GM18870 (cell line): ENCODE results near the gene E2F2.
"Not testable (repeated sequence)": the region's sequence is repeated elsewhere in the genome, so short reads cannot be mapped to it uniquely, and the experiment has no call there.

Experiments
- ATAC-seq: cut with Tn5 transposase; IDR thresholded peaks from one replicate; pipeline ENCODE4 v1.9.1; 2021; ENCODE audit warnings: moderate library complexity; ENCODE audit not compliant: unreplicated experiment

Gene E2F2

GRCh38 chr1:23525558-23526250 lies 5.3 kb downstream of the E2F2 start:
- no peak for ATAC-seq

DNA sequence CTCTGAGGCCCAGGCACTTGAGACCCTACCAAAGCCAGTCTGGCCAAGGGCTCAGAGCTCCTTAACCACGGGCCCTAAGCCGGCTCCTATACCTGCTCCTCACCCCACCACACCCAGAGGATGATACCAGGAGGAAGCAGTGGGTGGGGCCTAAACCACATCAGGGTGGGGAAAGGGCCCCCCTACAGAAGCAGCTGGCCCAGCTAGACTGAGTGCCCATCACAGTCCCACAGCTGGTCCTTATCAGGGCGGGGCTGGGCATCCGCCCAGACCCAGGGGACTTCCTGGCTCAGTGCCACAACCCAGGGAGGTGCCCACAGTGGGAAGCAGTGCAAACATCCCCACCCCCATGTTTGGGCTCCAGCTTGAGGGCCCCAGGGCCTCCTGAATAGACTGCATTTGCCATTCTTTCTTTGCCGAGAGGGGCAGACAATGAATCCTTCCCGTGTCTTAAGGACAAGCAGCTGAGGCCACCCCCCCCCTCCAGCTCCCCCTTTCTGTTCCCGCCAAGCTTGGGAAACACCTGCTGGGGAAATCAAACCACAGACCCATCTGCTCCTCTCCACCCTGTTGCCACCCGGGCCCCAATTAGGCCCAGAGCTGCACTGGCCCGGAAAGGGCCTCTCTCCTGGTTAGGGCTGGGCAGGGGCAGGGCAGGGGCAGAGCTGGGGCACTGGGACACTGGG lies 6.2 kb downstream of the E2F2 start:
- ATAC-seq, result no peak

DNA sequence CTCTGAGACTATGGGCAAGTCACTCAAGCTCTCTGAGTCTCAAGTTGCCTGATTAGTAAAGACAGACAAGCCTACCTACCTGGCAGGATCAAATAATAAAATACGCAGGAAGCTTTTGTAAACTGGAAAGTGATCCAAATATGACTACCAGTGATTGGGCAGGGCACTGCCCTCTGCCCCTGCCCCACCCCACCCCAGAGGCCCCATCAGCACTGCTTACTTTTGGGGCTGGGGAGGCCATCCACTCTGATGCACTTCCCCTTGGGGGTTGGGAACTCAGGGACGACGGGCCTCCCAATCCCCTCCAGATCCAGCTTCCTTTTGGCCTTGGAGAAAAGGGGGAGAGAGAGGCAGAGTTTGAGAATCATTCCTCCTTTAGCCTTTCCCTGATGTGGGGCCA lies 6.9 kb downstream of the E2F2 start:
- ATAC-seq, result no peak

- ATAC-seq, result no peak
Observed at GRCh38 chr1:23522244-23522982, 8.6 kb downstream of the E2F2 start.

DNA sequence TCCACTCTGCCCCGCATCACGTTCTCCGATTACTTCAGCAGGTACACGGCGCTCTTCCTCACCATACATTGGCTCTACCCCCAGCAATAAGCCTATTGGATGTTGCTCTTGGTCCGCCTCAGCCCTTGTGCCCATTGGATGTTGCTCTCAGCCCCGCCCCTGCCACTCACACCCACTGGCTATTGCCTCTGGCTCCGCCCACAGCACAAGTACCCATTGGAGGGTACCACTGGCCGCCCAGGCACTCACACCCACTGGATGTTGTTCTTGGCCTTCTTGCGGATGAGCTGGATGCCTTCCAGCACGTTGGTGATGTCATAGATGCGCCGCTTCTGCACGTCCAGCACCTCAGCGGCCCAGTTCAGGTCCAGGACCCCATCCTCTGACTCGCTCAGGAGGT lies 9.4 kb downstream of the E2F2 start:
- ATAC-seq, result no peak

- ATAC-seq, result no peak
Observed at GRCh38 chr1:23517581-23517980, 13.5 kb downstream of the E2F2 start.

- no peak for ATAC-seq
Observed at GRCh38 chr1:23515905-23516304, 15.1 kb downstream of the E2F2 start.

- no peak for ATAC-seq
Observed at GRCh38 chr1:23514111-23514679, 16.8 kb downstream of the E2F2 start.

DNA sequence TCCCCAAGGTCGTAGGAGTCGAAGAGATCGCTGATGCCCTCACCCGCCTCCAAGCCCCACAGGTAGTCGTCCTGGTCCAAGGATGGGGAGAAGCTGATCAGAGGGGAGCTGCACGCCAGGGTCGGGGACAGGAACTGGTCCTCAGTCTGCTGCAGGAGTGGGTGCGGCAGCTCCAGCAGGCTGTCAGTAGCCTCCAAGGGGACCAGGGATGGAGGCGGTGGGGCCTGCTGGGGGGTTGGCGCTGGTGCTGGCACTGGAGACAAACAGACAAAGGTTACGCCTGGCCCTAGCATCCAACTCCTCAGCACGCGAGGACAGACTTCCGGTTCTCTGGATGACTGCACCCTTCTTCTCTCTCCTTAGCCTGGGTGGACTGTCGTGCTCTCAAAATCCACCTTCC lies 21.1 kb downstream of the E2F2 start:
- ATAC-seq, result no peak

- no peak for ATAC-seq
Observed at GRCh38 chr1:23506376-23507107, 24.5 kb downstream of the E2F2 start.

DNA sequence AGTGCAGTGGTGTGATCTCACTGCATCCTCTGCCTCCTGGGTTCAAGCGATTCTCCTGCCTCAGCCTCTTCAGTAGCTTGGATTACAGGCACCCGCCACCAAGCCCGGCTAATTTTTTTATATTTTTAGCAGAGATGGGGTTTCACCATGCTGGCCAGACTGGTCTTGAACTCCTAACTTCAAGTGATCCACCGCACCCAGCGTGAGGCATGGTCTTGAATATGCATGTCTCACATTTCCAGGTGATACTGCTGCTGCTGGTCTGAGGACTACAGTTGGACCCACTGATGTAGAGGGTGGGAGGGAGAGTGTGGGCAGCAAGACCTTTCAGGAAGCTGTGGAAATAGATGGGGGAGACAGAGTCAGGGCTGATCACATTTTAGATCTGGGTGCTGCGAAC lies 25.2 kb downstream of the E2F2 start:
- ATAC-seq, result no peak

GRCh38 chr1:23504156-23504555 lies 26.9 kb downstream of the E2F2 start:
- not testable (repeated sequence) for ATAC-seq

DNA sequence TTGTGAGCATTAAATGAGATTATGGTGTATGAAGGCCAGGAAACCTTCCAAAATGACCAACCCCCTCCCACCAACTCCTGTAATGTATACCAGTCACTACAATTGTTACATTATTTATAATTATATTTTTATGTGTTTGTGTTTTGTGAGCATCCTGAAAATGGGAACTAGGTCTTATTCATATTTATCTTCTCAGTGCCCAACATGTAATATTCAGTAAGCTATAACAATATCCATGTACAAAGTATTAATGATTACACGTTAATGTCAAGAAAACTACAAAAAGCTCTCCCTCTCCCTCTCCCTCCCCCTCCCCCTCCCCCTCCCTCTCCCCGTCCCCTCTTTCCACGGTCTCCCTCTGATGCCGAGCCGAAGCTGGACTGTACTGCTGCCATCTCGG lies 28.1 kb downstream of the E2F2 start:
- no peak for ATAC-seq

- no peak for ATAC-seq
Observed at GRCh38 chr1:23500466-23500865, 30.6 kb downstream of the E2F2 start.

DNA sequence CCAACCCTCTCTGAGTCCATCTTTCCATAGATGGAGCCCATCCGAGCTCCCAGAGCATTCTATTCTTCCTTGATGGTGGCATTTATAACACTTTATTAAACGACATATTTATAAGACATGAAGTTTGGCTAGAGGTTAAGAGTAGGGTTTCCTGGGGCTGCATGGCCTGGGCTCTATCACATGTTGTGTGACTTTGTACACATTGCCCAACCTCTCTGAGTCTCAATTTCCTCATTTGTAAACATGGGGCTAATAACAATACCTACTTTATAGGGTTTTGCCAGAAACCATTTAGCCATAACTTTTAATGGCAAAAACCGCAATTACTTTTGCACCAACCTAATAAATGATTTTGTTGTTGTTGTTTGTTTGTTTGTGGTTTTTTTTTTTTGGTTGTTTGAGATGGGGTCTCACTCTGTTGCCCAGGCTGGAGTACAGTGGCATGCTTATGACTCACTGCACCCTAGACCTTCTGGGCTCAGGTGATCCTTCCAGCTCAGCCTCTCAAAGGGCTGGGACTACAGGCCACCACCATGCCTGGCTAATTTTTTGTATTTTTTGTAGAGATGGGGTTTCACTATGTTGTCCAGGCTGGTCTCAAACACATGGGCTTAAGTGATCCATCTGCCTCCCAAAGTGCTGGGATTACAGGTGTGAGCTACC lies 33.1 kb downstream of the E2F2 start:
- ATAC-seq, result no peak

- ATAC-seq, result no peak
Observed at GRCh38 chr1:23496490-23497181, 34.4 kb downstream of the E2F2 start.

DNA sequence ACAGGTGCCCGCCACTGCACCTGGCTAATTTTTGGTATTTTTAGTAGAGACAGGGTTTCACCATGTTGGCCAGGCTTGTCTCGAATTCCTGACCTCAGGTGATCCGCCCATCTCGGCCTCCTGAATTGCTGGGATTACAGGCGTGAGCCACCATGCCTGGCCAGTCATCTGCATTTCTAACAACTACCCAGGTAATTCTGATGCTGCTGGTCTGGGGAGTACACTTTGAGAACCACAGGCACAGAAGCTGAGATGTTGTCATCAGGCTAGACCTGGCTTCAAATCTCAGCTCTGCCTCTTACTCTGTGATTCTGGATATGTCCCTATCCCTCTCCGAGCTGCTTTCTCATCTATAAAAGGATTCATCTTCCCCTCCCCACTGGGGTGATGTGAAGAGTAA lies 36.2 kb downstream of the E2F2 start:
- not testable (repeated sequence) for ATAC-seq

- ATAC-seq, result not testable (repeated sequence)
Observed at GRCh38 chr1:23492776-23493175, 38.3 kb downstream of the E2F2 start.

DNA sequence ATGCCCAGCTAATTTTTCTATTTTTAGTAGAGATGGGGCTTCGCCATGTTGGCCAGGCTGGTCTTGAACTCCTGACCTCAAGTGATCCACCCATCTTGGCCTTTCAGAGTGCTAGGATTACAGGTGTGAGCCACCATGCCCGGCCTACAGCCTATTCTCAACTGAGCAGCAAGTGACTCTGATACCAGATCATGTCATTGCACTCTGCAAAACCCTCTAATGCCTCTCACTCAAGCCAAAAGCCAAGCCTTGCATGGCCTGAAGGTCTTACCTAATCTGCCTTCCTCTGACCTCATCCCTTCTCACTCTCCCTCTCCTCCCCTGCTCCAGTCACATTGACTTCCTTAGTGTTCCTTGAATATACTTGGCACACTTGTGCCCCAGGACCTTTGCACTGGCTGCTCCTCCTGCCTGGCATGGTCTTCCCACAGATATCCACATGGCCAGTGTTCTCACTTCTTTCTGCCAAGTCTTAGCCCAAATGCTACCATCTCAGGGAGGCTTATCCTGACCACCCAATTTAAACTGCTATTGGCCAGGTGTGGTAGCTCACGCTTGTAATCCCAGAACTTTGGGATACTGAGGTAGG lies 38.8 kb downstream of the E2F2 start:
- ATAC-seq, result no peak

- ATAC-seq, result no peak
Observed at GRCh38 chr1:23489842-23490241, 41.2 kb downstream of the E2F2 start.
